Mesenchymal stem cell (in vitro differentiated cells and primary cell): Measurements from ENCODE around the gene RANBP3.

Source experiments
- DNase-seq: peaks from one replicate; pipeline ENCODE4 v3.0.0-alpha.2; 2013
- H2AFZ ChIP-seq: one replicate; pipeline ENCODE4 v1.6.1; 2013; ENCODE audit warnings: low read depth, mild to moderate bottlenecking, control low read depth, inconsistent platforms, low read length, moderate library complexity
- H2AK5ac ChIP-seq: 2 replicates; pipeline ENCODE4 v1.6.1; 2013; ENCODE audit warnings: low read length, moderate library complexity, mild to moderate bottlenecking, inconsistent platforms; ENCODE audit not compliant: severe bottlenecking
- H2BK120ac ChIP-seq: one replicate; pipeline ENCODE4 v1.6.1; 2013; ENCODE audit warnings: low read depth, mild to moderate bottlenecking, inconsistent platforms, low read length, moderate library complexity
- H2BK12ac ChIP-seq, 2 experiments: one replicate each; pipeline ENCODE4 v1.6.1; 2013; ENCODE audit warnings: inconsistent platforms in 2 of 2, low read length in 2 of 2, mild to moderate bottlenecking in 2 of 2, moderate library complexity in 2 of 2, control low read depth in 1 of 2
- H2BK15ac ChIP-seq: one replicate; pipeline ENCODE4 v1.6.1; 2013; ENCODE audit warnings: mild to moderate bottlenecking, low read depth, inconsistent platforms; ENCODE audit not compliant: poor library complexity, severe bottlenecking
- H2BK5ac ChIP-seq: 2 replicates; pipeline ENCODE4 v1.6.1; 2013; ENCODE audit warnings: low read depth, mild to moderate bottlenecking, low read length, control low read depth, inconsistent platforms; ENCODE audit not compliant: poor library complexity, severe bottlenecking
- H3K14ac ChIP-seq, 2 experiments: one replicate each; pipeline ENCODE4 v1.6.1; 2013; ENCODE audit warnings: inconsistent platforms in 2 of 2, low read length in 2 of 2, control low read depth in 1 of 2, mild to moderate bottlenecking in 1 of 2, moderate library complexity in 1 of 2
- H3K18ac ChIP-seq, 2 experiments: one replicate each; pipeline ENCODE4 v1.6.1; 2013; ENCODE audit warnings: inconsistent platforms in 2 of 2, low read length in 2 of 2, control low read depth in 1 of 2, low read depth in 1 of 2, mild to moderate bottlenecking in 1 of 2
- H3K23ac ChIP-seq, 2 experiments: one replicate each; pipeline ENCODE4 v1.6.1; 2013; ENCODE audit warnings: inconsistent platforms in 2 of 2, low read length in 2 of 2, mild to moderate bottlenecking in 2 of 2, moderate library complexity in 2 of 2, control low read depth in 1 of 2
- H3K27ac ChIP-seq: 2 replicates; pipeline ENCODE4 v1.5.1; 2013; ENCODE audit warnings: mild to moderate bottlenecking, moderate library complexity, low read length, control low read depth, inconsistent platforms; ENCODE audit not compliant: poor library complexity, severe bottlenecking
- H3K27me3 ChIP-seq, 2 experiments: 2 replicates each; pipeline versions ENCODE4 v1.6.1 to v1.7.0; 2013; ENCODE audit warnings: low read length in 2 of 2, mild to moderate bottlenecking in 2 of 2, moderate library complexity in 2 of 2, control low read depth in 1 of 2, inconsistent platforms in 1 of 2; ENCODE audit not compliant: control insufficient read depth in 1 of 2, insufficient read depth in 1 of 2
- H3K36me3 ChIP-seq, 2 experiments: 2 replicates each; pipeline versions ENCODE4 v1.6.1 to v1.7.0; 2013; ENCODE audit warnings: low read length in 2 of 2, control low read depth in 1 of 2, inconsistent platforms in 1 of 2, low read depth in 1 of 2, mild to moderate bottlenecking in 1 of 2; ENCODE audit not compliant: insufficient read depth in 2 of 2, control insufficient read depth in 1 of 2
- H3K4ac ChIP-seq, 2 experiments: one replicate each; pipeline ENCODE4 v1.6.1; 2013; ENCODE audit warnings: inconsistent platforms in 2 of 2, low read length in 2 of 2, mild to moderate bottlenecking in 2 of 2, moderate library complexity in 2 of 2, control low read depth in 1 of 2, low read depth in 1 of 2
- H3K4me1 ChIP-seq: 2 replicates; pipeline ENCODE4 v1.6.1; 2013; ENCODE audit warnings: low read depth, low read length, control low read depth; ENCODE audit not compliant: control insufficient read depth, insufficient read depth
- H3K4me2 ChIP-seq: 2 replicates; pipeline ENCODE4 v1.6.1; 2013; ENCODE audit warnings: low read length, mild to moderate bottlenecking, inconsistent platforms; ENCODE audit not compliant: poor library complexity, severe bottlenecking
- H3K4me3 ChIP-seq, 2 experiments: 2 replicates each; pipeline versions ENCODE4 v1.5.1 to v1.7.0; 2013; ENCODE audit warnings: low read length in 2 of 2, mild to moderate bottlenecking in 2 of 2, control low read depth in 1 of 2, low read depth in 1 of 2; ENCODE audit not compliant: insufficient read depth in 1 of 2
- H3K79me1 ChIP-seq: replicated peaks from 2 replicates; pipeline ENCODE4 v1.6.1; 2013; ENCODE audit warnings: mild to moderate bottlenecking, control low read depth, low read length, inconsistent platforms; ENCODE audit not compliant: poor library complexity, severe bottlenecking
- H3K9ac ChIP-seq: 2 replicates; pipeline ENCODE4 v1.7.0; 2013; ENCODE audit warnings: mild to moderate bottlenecking, low read length, moderate library complexity
- H3K9me3 ChIP-seq: 2 replicates; pipeline ENCODE4 v1.7.0; 2013; ENCODE audit warnings: mild to moderate bottlenecking, low read length; ENCODE audit not compliant: control insufficient read depth
- H4K8ac ChIP-seq: one replicate; pipeline ENCODE4 v1.6.1; 2013; ENCODE audit warnings: inconsistent platforms, mild to moderate bottlenecking, low read length, moderate library complexity
- H4K91ac ChIP-seq: one replicate; pipeline ENCODE4 v1.6.1; 2013; ENCODE audit warnings: mild to moderate bottlenecking, low read length, inconsistent platforms
- WGBS: methylation state at CpG from one replicate; pipeline ENCODE4 v1.1.7; 2013; ENCODE audit warnings: mixed read lengths; 5-methylcytosine and 5-hydroxymethylcytosine counted together

RANBP3 gene

GRCh38 chr19:5932609-5933262 is 45.2 kb downstream of the RANBP3 start:
- Histone ChIP-seq H3K27me3 (no peaks in the 10 kb centered on the region), H2AFZ (no peak overlapping the region), H3K27ac (no peak overlapping the region), H2AK5ac (no peak overlapping the region), H3K4me2 (no peak overlapping the region), H3K23ac (no peak overlapping the region), H2BK15ac (peak overlapping the region; percentile 49), H3K9me3 (no peaks in the 10 kb centered on the region), H3K14ac (no peak overlapping the region), H3K18ac (no peak overlapping the region), H3K9ac (no peak overlapping the region), H3K79me1 (peaks cover 58% of the 10 kb centered on the region), H2BK12ac (no peak overlapping the region), H4K91ac (no peak overlapping the region), H2BK120ac (no peak overlapping the region), H3K4ac (no peak overlapping the region), H3K4me3 (no peak overlapping the region), H3K4me1 (peaks cover 17% of the 10 kb centered on the region), H4K8ac (no peak overlapping the region), H2BK5ac (no peak overlapping the region), H3K36me3 (peaks cover 69 to 80% of the 10 kb centered on the region in 2 experiments)
- 95% methylated on average over 21 of the region's 21 CpGs for WGBS
- no peak for DNase-seq

GRCh38 chr19:5932146-5932545 is 45.8 kb downstream of the RANBP3 start:
- no peak overlapping the region for H2BK15ac ChIP-seq
- H3K4me2 ChIP-seq: no peak overlapping the region
- no peak overlapping the region for H3K9ac ChIP-seq
- no peak overlapping the region for H4K8ac ChIP-seq
- H3K4me1 ChIP-seq: peaks cover 17% of the 10 kb centered on the region
- H2BK120ac ChIP-seq: no peak overlapping the region
- no peak overlapping the region for H3K18ac ChIP-seq
- no peaks in the 10 kb centered on the region for H3K9me3 ChIP-seq
- peaks cover 56% of the 10 kb centered on the region for H3K79me1 ChIP-seq
- H2AK5ac ChIP-seq: no peak overlapping the region
- H2BK12ac ChIP-seq: no peak overlapping the region
- DNase-seq: no peak
- H3K36me3 ChIP-seq: peaks cover 69 to 82% of the 10 kb centered on the region in 2 experiments
- H3K4me3 ChIP-seq: no peak overlapping the region
- no peak overlapping the region for H4K91ac ChIP-seq
- H3K27ac ChIP-seq: no peak overlapping the region
- no peaks in the 10 kb centered on the region for H3K27me3 ChIP-seq
- H3K4ac ChIP-seq: no peak overlapping the region
- no peak overlapping the region for H3K14ac ChIP-seq
- no peak overlapping the region for H2BK5ac ChIP-seq
- no peak overlapping the region for H3K23ac ChIP-seq
- H2AFZ ChIP-seq: no peak overlapping the region
- WGBS: 99% methylated on average over 18 of the region's 18 CpGs

- DNase-seq: no peak
- Histone ChIP-seq H4K91ac (no peak overlapping the region), H3K4me1 (peaks cover 17% of the 10 kb centered on the region), H3K9ac (no peak overlapping the region), H2BK15ac (no peak overlapping the region), H2AFZ (no peak overlapping the region), H2BK120ac (no peak overlapping the region), H3K9me3 (no peaks in the 10 kb centered on the region), H4K8ac (no peak overlapping the region), H3K79me1 (peaks cover 56% of the 10 kb centered on the region), H3K14ac (no peak overlapping the region), H3K27ac (no peak overlapping the region), H3K4me3 (no peak overlapping the region), H3K36me3 (peaks cover 65 to 82% of the 10 kb centered on the region in 2 experiments), H3K18ac (no peak overlapping the region), H3K4ac (no peak overlapping the region), H3K4me2 (no peak overlapping the region), H2BK5ac (no peak overlapping the region), H3K23ac (no peak overlapping the region), H2BK12ac (no peak overlapping the region), H3K27me3 (no peaks in the 10 kb centered on the region), H2AK5ac (no peak overlapping the region)
- WGBS: 95% methylated on average over 11 of the region's 11 CpGs
Measured at GRCh38 chr19:5931251-5931650, 46.7 kb downstream of the RANBP3 start.

- H2BK12ac ChIP-seq: no peak overlapping the region
- no peaks in the 10 kb centered on the region for H3K27me3 ChIP-seq
- no peak overlapping the region for H3K4me3 ChIP-seq
- no peak for DNase-seq
- H3K4ac ChIP-seq: no peak overlapping the region
- peaks cover 76 to 89% of the 10 kb centered on the region in 2 experiments for H3K36me3 ChIP-seq
- no peak overlapping the region for H3K23ac ChIP-seq
- no peak overlapping the region for H2BK15ac ChIP-seq
- no peaks in the 10 kb centered on the region for H3K9me3 ChIP-seq
- H2AFZ ChIP-seq: no peak overlapping the region
- H4K8ac ChIP-seq: no peak overlapping the region
- H3K4me2 ChIP-seq: no peak overlapping the region
- no peak overlapping the region for H2BK5ac ChIP-seq
- H3K14ac ChIP-seq: no peak overlapping the region
- H3K4me1 ChIP-seq: peaks cover 10% of the 10 kb centered on the region
- H3K9ac ChIP-seq: no peak overlapping the region
- WGBS: 94% methylated on average over 14 of the region's 14 CpGs
- H4K91ac ChIP-seq: no peak overlapping the region
- peaks cover 56% of the 10 kb centered on the region for H3K79me1 ChIP-seq
- H2AK5ac ChIP-seq: no peak overlapping the region
- no peak overlapping the region for H2BK120ac ChIP-seq
- no peak overlapping the region for H3K27ac ChIP-seq
- no peak overlapping the region for H3K18ac ChIP-seq
Measured at GRCh38 chr19:5929625-5930024, 48.3 kb downstream of the RANBP3 start.
